22Rv1 (cell line): ENCODE measurements around the gene STK32A.

Experiments used
- H3K27ac ChIP-seq: fragments of 450-650 bp; 2 replicates; pipeline ENCODE4 v1.5.1; 2017
- CTCF ChIP-seq: fragments of 450-650 bp; IDR thresholded peaks from 2 replicates; pipeline ENCODE4 v1.5.1; 2017; ENCODE audit warnings: mild to moderate bottlenecking
- ZFX ChIP-seq: fragments of 450-650 bp; IDR thresholded peaks from 2 replicates; pipeline ENCODE4 v1.6.1; 2017; ENCODE audit warnings: antibody characterized with exemption, borderline replicate concordance

The STK32A gene

DNA sequence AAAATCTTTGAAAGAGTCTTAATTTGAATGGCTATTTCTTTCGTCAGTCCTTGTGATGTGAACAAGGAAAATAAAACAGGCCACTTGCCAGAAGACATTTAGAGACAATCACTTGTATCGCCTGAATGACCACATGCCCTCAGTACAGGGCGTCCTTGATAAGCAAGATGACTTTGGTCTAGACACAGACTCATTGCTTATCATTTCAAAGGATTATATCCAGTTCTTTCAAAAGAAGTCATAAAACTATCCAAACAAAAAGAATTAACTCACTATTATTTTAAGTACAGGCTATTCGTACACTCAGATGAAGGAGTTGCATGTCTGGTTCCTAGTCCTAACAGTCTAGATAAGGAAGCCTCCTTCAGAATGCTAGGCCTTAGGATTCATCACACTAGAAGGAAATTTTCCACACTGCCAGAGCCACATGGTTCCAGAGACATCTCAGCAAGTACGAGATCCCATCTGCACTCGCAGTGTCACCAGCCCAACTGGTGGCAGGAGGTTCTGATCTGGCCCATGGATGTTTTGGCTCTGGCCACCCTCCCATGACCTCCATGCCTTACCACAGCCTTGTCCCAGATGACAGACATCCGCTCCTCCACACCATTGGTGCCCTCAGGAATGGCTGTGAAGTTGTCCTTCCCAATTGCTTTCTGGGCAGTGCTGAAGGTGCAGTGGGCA is 165.4 kb downstream of the STK32A start:
- TF ChIP-seq CTCF (no peak), ZFX (no peak)
- no peak overlapping the region for H3K27ac ChIP-seq

GRCh38 chr5:147400881-147401280 is 166.1 kb downstream of the STK32A start:
- no peak overlapping the region for H3K27ac ChIP-seq

DNA sequence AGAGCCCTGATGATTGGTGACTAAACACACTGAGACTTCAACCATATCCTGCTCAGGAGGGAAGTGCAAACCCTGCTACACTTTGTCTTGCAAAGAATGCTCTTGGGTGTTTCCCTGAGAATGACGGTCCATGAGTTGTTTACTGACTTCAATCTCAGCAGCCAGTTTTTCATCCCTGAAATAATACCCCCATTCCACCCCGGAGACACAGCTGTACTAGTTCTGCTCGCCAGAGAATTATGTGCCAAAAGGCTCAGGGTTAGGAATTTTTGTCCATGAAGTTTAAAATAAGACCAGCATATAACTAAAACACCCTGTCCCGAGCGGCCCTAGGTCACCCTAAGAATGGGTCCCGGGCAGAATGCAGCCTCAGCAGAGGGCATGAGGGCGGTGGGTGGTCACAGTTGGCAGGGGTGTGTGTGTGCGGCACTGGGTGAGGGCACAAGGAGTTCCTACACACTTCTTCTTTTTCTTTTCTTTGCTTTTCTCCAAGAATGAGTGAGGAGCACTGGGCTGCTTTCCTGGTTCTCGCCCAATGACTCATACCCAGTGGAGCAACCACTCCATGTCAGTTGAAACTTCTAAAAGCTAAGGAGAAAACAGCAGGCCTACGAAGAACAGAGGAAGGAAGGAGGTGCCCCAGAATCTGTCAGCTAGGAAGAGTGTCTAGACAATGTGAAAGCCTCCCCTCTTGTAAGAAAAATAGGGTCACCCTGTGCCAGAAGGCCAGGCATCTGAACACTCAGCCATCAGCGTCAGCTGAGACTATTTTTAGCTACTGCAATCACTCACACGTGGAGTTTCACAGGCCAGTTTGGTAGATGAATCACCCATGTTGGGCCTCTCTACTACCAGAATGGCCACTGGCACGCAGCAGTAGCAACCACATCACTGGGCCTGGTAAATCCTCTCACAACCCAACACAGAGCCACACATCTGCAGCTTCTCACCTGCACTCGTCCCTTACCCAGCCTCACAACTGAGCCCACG is 169.1 kb downstream of the STK32A start:
- no peak overlapping the region for H3K27ac ChIP-seq
- TF ChIP-seq ZFX: no peak

More at GRCh38 chr5:147400881-147401280, 166.1 kb downstream of the STK32A start:
- no peak for TF ChIP-seq CTCF
- no peak for TF ChIP-seq ZFX

- H3K27ac ChIP-seq: no peak overlapping the region
- TF ChIP-seq ZFX: no peak
- TF ChIP-seq CTCF: no peak
Observed at GRCh38 chr5:147404706-147405105, 169.9 kb downstream of the STK32A start.

DNA sequence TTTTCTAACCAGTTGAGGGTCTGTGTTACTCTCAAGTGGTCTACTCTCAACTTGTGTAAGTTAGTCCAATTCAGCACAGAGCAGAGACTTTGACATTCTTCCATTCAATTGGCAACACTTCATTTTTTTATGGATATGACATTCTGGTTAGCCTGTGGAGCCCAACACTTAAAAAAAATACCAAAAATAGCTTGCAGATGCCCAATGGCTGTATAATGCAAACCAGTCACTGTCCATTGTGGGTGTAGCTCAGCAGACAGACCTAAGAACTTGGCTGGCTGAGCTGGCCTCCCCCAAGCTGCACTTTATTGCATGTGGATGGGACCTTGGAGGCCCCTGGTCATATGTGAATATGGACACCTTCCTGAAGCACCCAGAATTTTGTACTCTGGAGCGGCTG is 171.8 kb downstream of the STK32A start:
- TF ChIP-seq ZFX (no peak), CTCF (no peak)
- H3K27ac ChIP-seq: no peak overlapping the region

DNA sequence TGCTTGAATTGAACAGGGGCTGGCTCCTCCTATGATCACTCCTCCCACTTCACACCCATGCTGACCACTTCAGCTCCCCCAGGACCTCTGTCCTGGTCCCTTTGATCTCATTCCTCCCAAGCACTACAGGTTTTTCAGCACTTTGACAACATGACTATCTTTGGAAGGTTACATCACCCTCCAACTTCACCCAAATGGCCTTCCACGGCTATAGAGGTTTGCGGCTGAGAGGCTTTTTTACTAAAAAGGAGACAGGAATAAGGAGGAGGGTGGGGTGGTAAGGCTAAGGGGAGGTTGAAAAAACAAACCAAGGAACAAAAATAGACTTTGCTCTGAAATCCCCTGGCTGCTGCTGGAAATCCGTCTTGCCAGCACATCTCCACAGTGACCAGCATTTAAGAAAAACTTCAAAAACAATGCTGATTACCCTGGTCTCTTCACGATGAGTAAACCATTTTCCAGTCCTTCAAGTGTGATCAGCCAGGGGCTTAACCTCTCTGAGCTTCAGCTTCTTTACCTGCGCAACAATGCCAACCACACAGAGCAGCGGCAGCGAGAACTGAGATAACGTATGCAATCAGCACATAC is 172.4 kb downstream of the STK32A start:
- H3K27ac ChIP-seq: no peak overlapping the region
- TF ChIP-seq ZFX: no peak
- no peak for TF ChIP-seq CTCF

DNA sequence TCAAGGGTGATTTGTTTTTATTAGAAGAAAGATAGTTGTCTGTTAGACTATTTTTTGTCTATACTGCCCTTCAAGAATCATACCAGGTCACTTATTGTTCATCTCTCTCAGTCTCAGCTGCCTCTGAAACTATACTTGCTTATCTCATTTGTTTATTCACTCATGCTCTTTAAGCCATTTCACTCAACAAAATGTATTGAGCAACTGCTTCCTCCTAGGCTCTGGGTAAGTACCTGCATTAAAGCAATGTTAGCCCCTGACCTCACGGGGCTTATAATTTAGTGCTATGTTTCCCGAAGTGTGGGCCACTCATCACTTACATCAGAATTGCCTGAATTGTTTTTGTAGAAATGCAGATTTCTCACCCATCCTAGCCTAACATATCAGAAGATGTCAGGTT is 174.2 kb downstream of the STK32A start:
- H3K27ac ChIP-seq: no peak overlapping the region
- TF ChIP-seq CTCF: no peak
- TF ChIP-seq ZFX: no peak
